ENCODE data around the gene PITPNB.
A peak's percentile ranks its signal among the peaks of the same experiment; 100 is the strongest.

PITPNB gene

GRCh38 chr22:27804470-27805297, 114.4 kb downstream of the PITPNB start:
- Mint-ChIP-seq H3K4me3 (no peak overlapping the region), H3K27me3 (peaks cover 45% of the 10 kb centered on the region), H3K9me3 (no peaks in the 10 kb centered on the region), H3K36me3 (ENCODE audit: insufficient read depth) (no peaks in the 10 kb centered on the region), H3K4me1 (peaks cover 22% of the 10 kb centered on the region), H3K27ac (ENCODE audit: low read depth) (peak overlapping the region; percentile 1)
- no peak for DNase-seq (ENCODE audit: low spot score in 2 of 2)
- ATAC-seq (replicated peaks; ENCODE audit: extremely low read depth, poor library complexity, severe bottlenecking), result peak; percentile 30

GRCh38 chr22:27803841-27804415, 115.1 kb downstream of the PITPNB start:
- H3K9me3 Mint-ChIP-seq, result no peaks in the 10 kb centered on the region
- H3K27ac Mint-ChIP-seq (ENCODE audit: low read depth), result no peak overlapping the region
- peaks cover 22% of the 10 kb centered on the region for H3K4me1 Mint-ChIP-seq
- no peak overlapping the region for H3K4me3 Mint-ChIP-seq
- no peak for ATAC-seq (replicated peaks; ENCODE audit: extremely low read depth, poor library complexity, severe bottlenecking)
- DNase-seq (ENCODE audit: low spot score in 2 of 2), result no peak
- H3K27me3 Mint-ChIP-seq, result peaks cover 42% of the 10 kb centered on the region
- H3K36me3 Mint-ChIP-seq (ENCODE audit: insufficient read depth), result no peaks in the 10 kb centered on the region

- Mint-ChIP-seq H3K36me3 (ENCODE audit: insufficient read depth) (no peaks in the 10 kb centered on the region), H3K27ac (ENCODE audit: low read depth) (no peak overlapping the region), H3K4me1 (peaks cover 22% of the 10 kb centered on the region)
Measured at GRCh38 chr22:27802346-27803073, 116.5 kb downstream of the PITPNB start.

More at GRCh38 chr22:27802346-27803073, 116.5 kb downstream of the PITPNB start:
- no peak for ATAC-seq (replicated peaks; ENCODE audit: extremely low read depth, poor library complexity, severe bottlenecking)
- Mint-ChIP-seq H3K4me3 (peak overlapping the region; percentile 83), H3K27me3 (peaks cover 34% of the 10 kb centered on the region), H3K9me3 (no peaks in the 10 kb centered on the region)
- DNase-seq (ENCODE audit: low spot score in 2 of 2), result no peak

Measured in central memory CD8-positive, alpha-beta T cell (primary cell).